ENCODE measurements around the gene ZBTB17.

Gene ZBTB17

DNA sequence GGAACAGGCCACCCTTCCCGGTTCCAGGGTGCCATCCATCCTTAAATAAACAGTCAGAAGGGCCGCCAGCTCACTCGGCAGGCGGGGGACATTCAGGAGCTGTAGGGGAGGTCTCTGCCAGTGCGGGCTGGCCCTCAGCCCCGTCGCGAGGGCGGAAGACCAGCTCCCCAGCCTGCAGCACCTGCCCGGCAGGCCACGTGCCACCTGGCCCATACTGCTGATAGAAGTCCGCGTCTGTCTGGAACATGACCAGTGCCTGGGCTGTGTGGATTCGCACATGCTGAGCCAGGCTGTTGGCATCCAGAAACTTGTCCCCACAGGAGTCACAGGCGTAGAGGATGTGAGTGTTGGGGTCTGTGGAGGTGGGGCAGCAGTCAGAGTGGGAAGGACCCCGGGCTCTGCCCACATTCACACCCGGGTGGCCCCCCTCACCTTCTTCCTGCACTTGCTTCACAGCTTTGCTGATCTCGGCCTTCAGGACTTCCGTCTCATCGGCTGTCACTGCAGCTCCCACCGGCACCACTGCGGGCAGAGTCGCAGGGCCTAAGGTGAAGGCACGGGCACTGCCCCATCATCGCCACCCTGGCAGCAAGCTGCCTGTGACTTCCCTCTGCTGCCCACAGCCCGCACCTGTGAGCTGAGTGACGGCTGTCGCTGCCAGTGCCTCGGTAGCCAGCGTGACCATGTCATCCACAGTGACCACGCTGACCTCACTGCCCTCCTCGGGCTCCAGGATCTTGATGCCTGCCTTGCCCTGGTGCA lies 33.8 kb downstream of the ZBTB17 start:
- H3K4me1 ChIP-seq (ENCODE audit: control insufficient read depth, insufficient read depth, low read length), result no peaks in the 10 kb centered on the region; the same call in 1 of the 2 replicates
- DNase-seq (ENCODE audit: low read depth, low spot score), result no peak
- H3K27me3 ChIP-seq (ENCODE audit: control insufficient read depth, insufficient read depth, low read length), result no peaks in the 10 kb centered on the region
- peaks cover 44% of the 10 kb centered on the region for H3K36me3 ChIP-seq (ENCODE audit: control insufficient read depth, insufficient read depth, low read length)
- WGBS (ENCODE audit: insufficient coverage, insufficient read length), result no CpG with 5 or more reads among the region's 32 CpGs
- no peak overlapping the region for H3K27ac ChIP-seq (ENCODE audit: low read length)
- no peaks in the 10 kb centered on the region for H3K9me3 ChIP-seq (ENCODE audit: control insufficient read depth, insufficient read depth, low read length)
- H3K4me3 ChIP-seq (ENCODE audit: low read length), result no peak overlapping the region

GRCh38 chr1:15941044-15941840 lies 34.7 kb downstream of the ZBTB17 start:
- peaks cover 46% of the 10 kb centered on the region for H3K36me3 ChIP-seq (ENCODE audit: control insufficient read depth, insufficient read depth, low read length)
- H3K9me3 ChIP-seq (ENCODE audit: control insufficient read depth, insufficient read depth, low read length), result no peaks in the 10 kb centered on the region
- no peaks in the 10 kb centered on the region for H3K27me3 ChIP-seq (ENCODE audit: control insufficient read depth, insufficient read depth, low read length)
- DNase-seq (ENCODE audit: low read depth, low spot score), result no peak
- no peak overlapping the region for H3K27ac ChIP-seq (ENCODE audit: low read length)
- WGBS (ENCODE audit: insufficient coverage, insufficient read length), result no CpG with 5 or more reads among the region's 13 CpGs
- H3K4me1 ChIP-seq (ENCODE audit: control insufficient read depth, insufficient read depth, low read length), result no peaks in the 10 kb centered on the region; the same call in 1 of the 2 replicates
- H3K4me3 ChIP-seq (ENCODE audit: low read length), result no peak overlapping the region

GRCh38 chr1:15940110-15941043 lies 35.5 kb downstream of the ZBTB17 start:
- Histone ChIP-seq H3K27ac (ENCODE audit: low read length) (no peak overlapping the region), H3K4me1 (ENCODE audit: control insufficient read depth, insufficient read depth, low read length) (no peaks in the 10 kb centered on the region; the same call in 1 of the 2 replicates), H3K4me3 (ENCODE audit: low read length) (no peak overlapping the region), H3K27me3 (ENCODE audit: control insufficient read depth, insufficient read depth, low read length) (no peaks in the 10 kb centered on the region), H3K36me3 (ENCODE audit: control insufficient read depth, insufficient read depth, low read length) (peaks cover 46% of the 10 kb centered on the region), H3K9me3 (ENCODE audit: control insufficient read depth, insufficient read depth, low read length) (no peaks in the 10 kb centered on the region)
- WGBS (ENCODE audit: insufficient coverage, insufficient read length), result no CpG with 5 or more reads among the region's 13 CpGs
- DNase-seq (ENCODE audit: low read depth, low spot score), result no peak

DNA sequence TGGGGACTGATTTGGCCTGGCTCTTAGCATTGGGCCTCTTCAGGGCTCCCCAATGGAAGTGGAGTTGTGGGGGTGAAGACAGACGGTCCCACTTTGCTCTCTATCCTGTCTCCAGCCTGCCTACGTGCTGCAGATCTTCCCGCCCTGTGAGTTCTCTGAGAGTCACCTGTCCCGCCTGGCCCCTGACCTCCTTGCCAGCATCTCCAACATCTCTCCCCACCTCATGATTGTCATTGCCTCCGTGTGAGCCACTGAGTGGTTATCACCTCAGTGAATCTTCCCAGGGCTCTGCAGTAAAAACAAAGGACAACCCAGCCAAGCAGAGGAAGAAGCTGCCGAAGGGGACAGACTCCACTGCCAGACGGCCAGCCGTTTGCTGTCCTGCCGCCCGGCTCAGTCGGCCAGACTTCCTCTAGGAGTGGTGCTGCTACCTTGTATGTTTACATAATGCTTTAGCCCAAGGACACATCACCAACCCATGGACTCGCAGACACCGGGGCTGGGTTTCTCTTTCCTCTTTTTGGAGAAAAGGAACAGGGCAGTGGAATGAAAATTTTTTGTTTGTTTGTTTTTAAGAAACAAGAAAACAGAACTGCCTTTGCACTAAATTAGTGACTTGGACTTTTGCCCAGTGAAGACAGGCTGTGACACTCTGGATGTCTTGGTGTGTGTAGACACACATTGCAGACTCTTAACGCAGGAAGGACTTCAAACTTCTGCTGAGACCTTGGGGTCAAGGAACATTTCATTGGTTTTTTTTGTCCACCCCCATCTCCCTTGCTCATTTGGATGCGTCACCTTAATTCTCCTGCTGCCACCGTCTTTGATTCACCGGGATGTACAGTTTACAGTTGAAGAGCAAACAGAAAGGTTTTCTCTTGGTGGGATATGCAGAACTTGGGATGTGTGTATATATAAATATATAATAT lies 36.5 kb downstream of the ZBTB17 start:
- Histone ChIP-seq H3K36me3 (ENCODE audit: control insufficient read depth, insufficient read depth, low read length) (peaks cover 52% of the 10 kb centered on the region), H3K9me3 (ENCODE audit: control insufficient read depth, insufficient read depth, low read length) (no peaks in the 10 kb centered on the region), H3K27ac (ENCODE audit: low read length) (no peak overlapping the region), H3K4me1 (ENCODE audit: control insufficient read depth, insufficient read depth, low read length) (no peaks in the 10 kb centered on the region; the same call in 1 of the 2 replicates), H3K4me3 (ENCODE audit: low read length) (no peak overlapping the region), H3K27me3 (ENCODE audit: control insufficient read depth, insufficient read depth, low read length) (no peaks in the 10 kb centered on the region)
- DNase-seq (ENCODE audit: low read depth, low spot score), result no peak
- no CpG with 5 or more reads among the region's 17 CpGs for WGBS (ENCODE audit: insufficient coverage, insufficient read length)

- Histone ChIP-seq H3K4me3 (ENCODE audit: low read length) (no peak overlapping the region), H3K4me1 (ENCODE audit: control insufficient read depth, insufficient read depth, low read length) (no peaks in the 10 kb centered on the region; the same call in 1 of the 2 replicates), H3K9me3 (ENCODE audit: control insufficient read depth, insufficient read depth, low read length) (no peaks in the 10 kb centered on the region), H3K27me3 (ENCODE audit: control insufficient read depth, insufficient read depth, low read length) (no peaks in the 10 kb centered on the region), H3K27ac (ENCODE audit: low read length) (no peak overlapping the region), H3K36me3 (ENCODE audit: control insufficient read depth, insufficient read depth, low read length) (peaks cover 52% of the 10 kb centered on the region)
- no CpG with 5 or more reads among the region's 8 CpGs for WGBS (ENCODE audit: insufficient coverage, insufficient read length)
- no peak for DNase-seq (ENCODE audit: low read depth, low spot score)
Measured at GRCh38 chr1:15938628-15939161, 37.2 kb downstream of the ZBTB17 start.

- Histone ChIP-seq H3K4me1 (ENCODE audit: control insufficient read depth, insufficient read depth, low read length) (no peaks in the 10 kb centered on the region; the same call in 1 of the 2 replicates), H3K4me3 (ENCODE audit: low read length) (no peak overlapping the region), H3K27ac (ENCODE audit: low read length) (no peak overlapping the region), H3K27me3 (ENCODE audit: control insufficient read depth, insufficient read depth, low read length) (no peaks in the 10 kb centered on the region), H3K9me3 (ENCODE audit: control insufficient read depth, insufficient read depth, low read length) (no peaks in the 10 kb centered on the region), H3K36me3 (ENCODE audit: control insufficient read depth, insufficient read depth, low read length) (peaks cover 49% of the 10 kb centered on the region)
- WGBS (ENCODE audit: insufficient coverage, insufficient read length), result no CpG with 5 or more reads among the region's 14 CpGs
- DNase-seq (ENCODE audit: low read depth, low spot score), result no peak
Measured at GRCh38 chr1:15937706-15938168, 38.2 kb downstream of the ZBTB17 start.

- no CpG with 5 or more reads among the region's 7 CpGs for WGBS (ENCODE audit: insufficient coverage, insufficient read length)
- Histone ChIP-seq H3K4me1 (ENCODE audit: control insufficient read depth, insufficient read depth, low read length) (no peaks in the 10 kb centered on the region; the same call in 1 of the 2 replicates), H3K27ac (ENCODE audit: low read length) (no peak overlapping the region), H3K27me3 (ENCODE audit: control insufficient read depth, insufficient read depth, low read length) (no peaks in the 10 kb centered on the region), H3K9me3 (ENCODE audit: control insufficient read depth, insufficient read depth, low read length) (no peaks in the 10 kb centered on the region), H3K36me3 (ENCODE audit: control insufficient read depth, insufficient read depth, low read length) (peaks cover 49% of the 10 kb centered on the region), H3K4me3 (ENCODE audit: low read length) (no peak overlapping the region)
- DNase-seq (ENCODE audit: low read depth, low spot score), result no peak
Measured at GRCh38 chr1:15937146-15937545, 38.8 kb downstream of the ZBTB17 start.

DNA sequence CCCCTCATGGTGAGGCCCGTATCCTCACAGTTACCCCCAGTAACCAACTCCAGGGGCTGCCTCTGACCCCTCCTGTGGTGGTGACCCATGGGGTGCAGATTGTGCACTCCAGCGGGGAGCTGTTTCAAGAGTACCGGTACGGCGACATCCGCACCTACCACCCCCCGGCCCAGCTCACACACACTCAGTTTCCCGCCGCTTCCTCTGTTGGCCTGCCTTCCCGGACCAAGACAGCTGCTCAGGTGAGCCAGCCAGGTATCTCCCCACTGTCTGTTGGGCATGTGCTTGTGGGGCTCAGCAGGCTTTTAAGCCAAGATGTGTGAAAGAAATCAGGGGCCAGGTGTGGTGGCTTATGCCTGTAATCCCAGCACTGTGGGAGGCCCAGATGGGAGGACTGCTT lies 39.9 kb downstream of the ZBTB17 start:
- H3K27ac ChIP-seq (ENCODE audit: low read length), result no peak overlapping the region
- H3K9me3 ChIP-seq (ENCODE audit: control insufficient read depth, insufficient read depth, low read length), result no peaks in the 10 kb centered on the region
- DNase-seq (ENCODE audit: low read depth, low spot score), result no peak
- no CpG with 5 or more reads among the region's 10 CpGs for WGBS (ENCODE audit: insufficient coverage, insufficient read length)
- no peak overlapping the region for H3K4me3 ChIP-seq (ENCODE audit: low read length)
- no peaks in the 10 kb centered on the region; the same call in 1 of the 2 replicates for H3K4me1 ChIP-seq (ENCODE audit: control insufficient read depth, insufficient read depth, low read length)
- peaks cover 50% of the 10 kb centered on the region for H3K36me3 ChIP-seq (ENCODE audit: control insufficient read depth, insufficient read depth, low read length)
- H3K27me3 ChIP-seq (ENCODE audit: control insufficient read depth, insufficient read depth, low read length), result no peaks in the 10 kb centered on the region
